HG02610 (cell line): ENCODE data around the gene RANGAP1.
"Not testable (repeated sequence)": the region's sequence is repeated elsewhere in the genome, so short reads cannot be mapped to it uniquely, and the experiment has no call there.

ENCODE experiments used
- ATAC-seq: cut with Tn5 transposase; IDR thresholded peaks from one replicate; pipeline ENCODE4 v1.9.1; 2021; ENCODE audit warnings: mild to moderate bottlenecking, moderate library complexity; ENCODE audit not compliant: unreplicated experiment

Gene RANGAP1

GRCh38 chr22:41261541-41262249 is 24.3 kb downstream of the RANGAP1 start:
- no peak for ATAC-seq

GRCh38 chr22:41260871-41261270 is 25.1 kb downstream of the RANGAP1 start:
- ATAC-seq = no peak

- not testable (repeated sequence) for ATAC-seq
These were observed 26.2 kb downstream of the RANGAP1 start for GRCh38 chr22:41259756-41260155.

GRCh38 chr22:41257696-41258095 is 28.3 kb downstream of the RANGAP1 start:
- no peak for ATAC-seq

GRCh38 chr22:41256254-41257253 is 29.4 kb downstream of the RANGAP1 start:
- no peak for ATAC-seq

- ATAC-seq = no peak
These were observed 31.8 kb downstream of the RANGAP1 start for GRCh38 chr22:41254230-41254629.

GRCh38 chr22:41252365-41252764 is 33.6 kb downstream of the RANGAP1 start:
- no peak for ATAC-seq

- ATAC-seq = no peak
These were observed 35.9 kb downstream of the RANGAP1 start for GRCh38 chr22:41250127-41250526.

- no peak for ATAC-seq
These were observed 36.5 kb downstream of the RANGAP1 start for GRCh38 chr22:41249442-41249841.

GRCh38 chr22:41248758-41249157 is 37.2 kb downstream of the RANGAP1 start:
- no peak for ATAC-seq

- no peak for ATAC-seq
These were observed 37.7 kb downstream of the RANGAP1 start for GRCh38 chr22:41248314-41248713.

GRCh38 chr22:41247703-41248102 is 38.3 kb downstream of the RANGAP1 start:
- ATAC-seq = no peak

GRCh38 chr22:41245917-41246499 is 40.0 kb downstream of the RANGAP1 start:
- no peak for ATAC-seq

GRCh38 chr22:41243361-41243760 is 42.6 kb downstream of the RANGAP1 start:
- no peak for ATAC-seq

- ATAC-seq = no peak
These were observed 43.4 kb downstream of the RANGAP1 start for GRCh38 chr22:41242396-41243117.

- no peak for ATAC-seq
These were observed 44.8 kb downstream of the RANGAP1 start for GRCh38 chr22:41241133-41241676.

- no peak for ATAC-seq
These were observed 45.4 kb downstream of the RANGAP1 start, which contains the start of gene CHADL for GRCh38 chr22:41240377-41241132. Gene CHADL (minus strand): TSS chr22:41240931. CDS start chr22:41240881, 50 bp downstream.

- no peak for ATAC-seq
These were observed 46.4 kb downstream of the RANGAP1 start for GRCh38 chr22:41239443-41240128.
